Stimulated activated naive CD4-positive, alpha-beta T cell treated with Interleukin-2 at 50 U/mL for 16 hours (primary cell): ENCODE results near the gene GALNT11.
"Not testable (repeated sequence)": the region's sequence is repeated elsewhere in the genome, so short reads cannot be mapped to it uniquely, and the experiment has no call there.

Experiments used
- DNase-seq: peaks from one replicate; lab custom pipeline; 2025; lab: John Stamatoyannopoulos, UW

Gene GALNT11

DNA sequence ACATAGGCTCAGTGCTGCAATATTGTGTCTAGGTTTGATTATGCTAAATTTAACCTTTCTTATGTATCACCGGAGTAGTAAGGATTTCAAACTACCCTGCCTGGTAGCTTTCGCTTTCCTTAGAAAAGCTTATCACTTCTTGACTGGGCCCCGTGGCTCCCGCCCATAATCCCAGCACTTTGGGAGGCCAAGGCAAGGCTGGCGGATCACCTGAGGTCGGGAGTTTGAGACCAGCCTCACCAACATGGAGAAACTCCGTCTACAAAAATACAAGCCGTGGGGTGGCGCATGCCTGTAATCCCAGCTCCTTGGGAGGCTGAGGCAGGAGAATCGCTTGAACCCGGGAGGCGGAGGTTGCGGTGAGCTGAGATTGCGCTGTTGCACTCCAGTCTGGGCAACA is 49.9 kb downstream of the GALNT11 start:
- DNase-seq: not testable (repeated sequence)

DNA sequence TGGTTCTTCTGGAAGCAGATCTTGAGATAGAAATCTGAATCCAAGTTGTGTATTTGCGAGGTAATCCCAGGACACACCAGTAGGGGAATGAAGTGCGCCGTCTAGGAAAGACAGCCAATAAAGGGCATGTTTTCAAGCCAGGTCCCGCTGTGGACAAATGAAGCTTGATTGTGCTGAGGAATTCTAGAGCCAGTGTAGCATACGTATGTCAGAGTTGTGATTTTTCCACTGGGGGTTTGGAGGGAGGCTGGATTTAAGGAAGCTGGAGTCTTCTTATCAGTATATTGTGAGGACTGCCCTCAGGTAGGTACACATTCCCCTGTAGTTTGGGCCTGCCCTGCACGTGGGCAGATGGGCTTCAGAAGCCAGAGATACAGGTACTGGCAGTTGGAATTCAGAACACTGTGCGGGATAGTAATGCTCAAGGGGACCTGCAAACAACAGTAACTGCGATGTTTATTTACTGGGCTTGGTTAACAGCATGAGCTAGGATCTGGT is 50.9 kb downstream of the GALNT11 start:
- no peak for DNase-seq

DNA sequence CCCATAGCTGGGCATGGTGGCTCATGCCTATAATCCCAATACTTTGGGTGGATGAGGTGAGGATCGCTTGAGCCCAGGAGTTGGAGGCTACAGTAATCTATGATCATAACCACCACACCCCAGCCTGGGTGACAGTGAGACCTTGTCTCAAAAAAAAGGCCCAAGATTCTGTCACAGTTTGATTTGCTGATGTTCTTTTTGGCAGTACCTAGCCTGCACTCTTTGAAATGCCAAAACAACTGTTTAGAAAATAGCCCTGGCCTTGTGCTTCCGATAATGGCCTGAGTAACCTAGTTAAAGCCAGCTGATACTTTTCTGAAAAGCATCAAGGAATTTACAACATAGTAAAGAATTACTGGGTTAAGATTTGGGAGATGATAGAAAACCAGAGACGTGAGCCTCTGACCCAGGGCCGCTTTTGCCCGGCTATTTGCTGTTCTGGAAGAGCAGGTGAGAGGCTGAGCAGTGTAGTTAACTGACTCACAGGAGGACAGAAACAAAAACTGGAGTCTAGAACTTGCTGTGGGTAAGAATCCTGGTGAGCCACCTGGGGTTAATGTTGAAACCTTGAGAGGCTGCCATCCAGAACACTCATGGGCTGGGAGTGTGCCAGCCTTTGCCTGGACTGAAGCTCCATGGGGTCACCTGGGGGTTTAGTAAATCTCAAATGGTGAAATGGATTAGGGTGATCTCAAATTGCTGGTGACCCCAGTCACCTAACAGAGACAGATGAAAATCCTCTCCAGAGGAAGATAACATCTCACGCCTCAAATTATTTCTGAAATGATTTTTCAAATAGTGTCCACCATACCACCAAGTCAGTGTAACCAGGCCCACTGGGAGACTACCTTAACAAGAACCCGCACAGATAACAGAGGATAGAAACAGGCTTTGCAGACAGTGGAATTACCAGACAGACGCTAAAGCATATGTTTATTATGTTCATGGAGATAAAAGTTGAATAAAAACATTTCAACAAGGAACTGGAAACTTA is 51.8 kb downstream of the GALNT11 start:
- DNase-seq: no peak

DNA sequence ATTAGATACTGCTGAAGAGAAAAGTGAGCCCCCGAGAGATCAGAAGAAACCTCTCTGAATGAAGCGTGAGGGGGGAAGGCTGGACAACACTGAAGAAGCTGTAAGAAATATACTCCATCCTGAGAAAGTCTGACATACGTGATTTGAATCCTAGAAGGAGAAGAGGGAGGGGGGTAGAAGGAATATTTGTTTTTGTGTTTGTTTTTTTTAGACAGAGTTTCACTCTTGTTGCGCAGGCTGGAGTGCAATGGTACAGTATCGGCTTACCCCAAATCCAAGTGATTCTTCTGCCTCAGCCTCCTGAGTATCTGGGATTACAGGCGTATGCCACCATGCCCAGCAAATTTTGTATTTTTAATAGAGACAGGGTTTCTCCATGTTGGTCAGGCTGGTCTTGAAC is 52.6 kb downstream of the GALNT11 start:
- DNase-seq: no peak

DNA sequence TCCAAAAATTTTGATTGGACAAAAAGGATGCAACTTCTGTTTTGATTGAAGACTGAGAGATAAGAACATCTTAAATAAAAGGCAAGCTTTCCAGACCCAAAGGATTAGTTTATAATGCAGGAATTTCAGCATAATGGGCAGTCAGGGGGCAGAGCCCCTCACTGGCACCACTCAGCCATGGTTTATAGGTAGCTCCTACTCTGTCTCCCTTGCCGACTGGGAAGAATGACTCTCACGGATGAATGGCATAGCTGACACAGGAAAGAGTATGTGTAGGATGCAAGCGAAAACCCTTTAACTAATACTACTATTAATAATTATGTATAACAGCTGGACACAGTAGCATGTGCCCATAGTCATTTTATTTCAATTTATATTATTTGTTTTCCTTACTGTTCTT is 53.3 kb downstream of the GALNT11 start:
- DNase-seq: no peak

DNA sequence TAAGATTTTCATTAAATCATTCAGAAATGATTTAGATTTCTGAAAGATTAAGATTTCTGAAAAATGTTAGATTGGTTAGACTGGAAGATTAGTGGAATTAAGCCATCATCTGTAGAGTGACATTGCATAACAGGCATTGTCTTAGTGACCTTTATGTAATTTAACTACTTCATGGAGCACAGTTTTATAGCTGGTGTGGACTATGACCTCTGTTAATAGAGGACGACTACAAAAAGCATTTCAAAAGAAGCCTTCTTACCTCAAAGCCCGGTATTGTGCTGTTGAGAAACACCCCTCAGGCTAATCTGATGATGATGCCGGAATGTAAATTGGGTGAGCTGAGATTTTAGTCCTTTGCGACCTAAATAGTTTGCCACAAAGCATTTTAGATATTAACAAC is 55.6 kb downstream of the GALNT11 start:
- DNase-seq: no peak

DNA sequence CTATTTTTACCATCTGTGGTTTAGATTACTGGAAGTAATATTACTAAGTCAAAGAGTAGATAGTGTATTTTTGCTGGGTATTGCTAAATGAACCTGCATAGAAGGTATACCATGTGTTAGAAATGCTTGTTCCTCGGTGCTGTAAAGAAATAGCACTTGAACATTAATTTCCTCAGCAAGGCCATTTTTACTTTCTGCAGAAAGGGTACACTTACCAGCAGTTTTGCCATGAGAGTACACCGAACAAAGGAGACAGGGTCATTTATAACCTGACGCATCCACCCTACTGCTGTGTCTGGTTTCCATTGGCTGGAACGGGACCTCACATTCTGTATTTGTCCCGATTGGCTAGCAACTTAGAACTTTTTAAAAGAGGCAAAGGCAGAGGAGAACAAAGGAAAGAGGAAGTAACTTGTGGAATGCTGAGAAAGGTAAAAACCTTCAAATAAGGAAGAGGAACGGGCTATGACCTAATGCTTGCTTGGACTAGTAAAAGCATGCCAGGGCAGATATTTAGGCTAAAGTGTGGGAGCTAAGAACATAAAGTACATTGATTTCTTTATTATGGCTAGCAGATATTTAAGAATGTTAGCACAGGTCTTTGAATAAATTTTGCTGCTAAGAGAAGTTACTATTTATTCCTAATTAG is 56.7 kb downstream of the GALNT11 start:
- DNase-seq: not testable (repeated sequence)

DNA sequence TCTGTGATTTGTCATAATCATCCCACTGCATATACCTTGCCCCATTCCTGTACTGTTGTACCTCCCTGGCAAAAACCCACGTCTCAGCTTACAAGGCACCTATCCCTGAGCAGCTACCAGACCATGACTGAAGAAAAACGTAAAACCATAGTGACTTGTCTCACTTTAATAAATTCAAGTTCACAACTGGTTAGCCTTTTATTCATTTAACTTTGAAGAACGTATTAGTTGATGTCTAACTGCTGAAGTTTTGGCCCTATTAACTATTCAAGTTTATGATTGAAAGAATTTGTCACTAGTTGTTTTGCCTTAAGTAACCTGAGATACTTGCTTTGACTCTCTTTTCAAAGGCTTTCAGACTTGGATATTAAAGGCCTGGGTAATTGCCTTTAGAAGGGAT is 59.7 kb downstream of the GALNT11 start:
- no peak for DNase-seq

DNA sequence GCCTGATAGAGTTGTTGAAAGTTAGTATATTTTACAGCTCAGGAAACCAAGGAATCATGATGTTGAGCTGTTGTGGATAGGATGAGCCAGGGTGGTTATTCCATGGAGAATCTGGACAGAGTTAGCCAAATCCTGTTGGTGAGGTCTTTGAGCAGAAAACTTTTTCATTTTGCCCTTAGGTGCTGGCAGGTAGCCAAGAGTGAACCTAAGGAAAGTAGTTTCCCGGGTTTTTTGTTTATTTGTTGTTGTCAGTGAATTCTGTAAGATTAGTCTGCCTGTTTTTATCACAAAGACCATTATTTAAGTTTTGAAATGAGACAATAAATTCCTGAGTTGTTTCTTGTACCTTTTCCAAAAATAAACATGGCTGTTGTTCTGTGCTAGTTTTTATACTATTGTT is 61.0 kb downstream of the GALNT11 start:
- DNase-seq: no peak

DNA sequence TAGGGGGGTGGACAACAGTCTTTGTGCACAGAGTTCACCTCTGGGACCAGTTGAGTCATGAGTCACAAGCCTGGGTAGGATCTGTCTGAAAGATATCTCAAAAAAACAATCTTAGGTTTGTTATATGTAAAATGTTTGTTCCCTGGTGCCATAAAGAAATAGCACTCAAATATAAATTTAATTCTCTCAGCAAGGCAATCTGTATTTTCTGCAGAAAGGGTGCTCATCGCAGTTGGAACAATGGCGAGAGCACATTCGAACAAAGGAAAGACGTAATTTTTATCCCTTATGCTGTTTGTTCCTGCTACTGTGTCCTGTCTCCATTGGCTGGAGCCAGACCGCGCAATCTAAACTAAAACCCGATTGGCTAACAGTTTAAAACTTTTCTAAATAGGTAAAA is 63.7 kb downstream of the GALNT11 start:
- no peak for DNase-seq

DNA sequence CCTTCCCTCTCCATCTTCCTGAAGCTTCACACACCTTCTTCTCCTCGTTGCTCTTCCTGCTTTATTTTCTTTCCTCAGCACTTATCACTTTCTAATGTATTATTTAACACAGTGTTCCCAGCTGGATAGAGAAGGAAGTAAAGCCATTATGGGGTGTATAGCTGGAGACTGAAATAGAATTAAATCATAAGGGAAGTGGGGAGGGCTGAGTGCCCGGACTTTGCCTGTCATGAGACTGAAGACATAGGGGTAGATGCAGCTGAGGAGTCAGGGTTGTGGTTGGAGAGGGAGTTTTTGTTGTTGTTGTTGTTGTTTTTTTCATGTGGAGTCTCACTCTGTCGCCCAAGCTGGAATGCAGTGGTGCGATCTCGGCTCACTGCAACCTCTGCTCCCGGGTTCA is 65.3 kb downstream of the GALNT11 start:
- DNase-seq: no peak

DNA sequence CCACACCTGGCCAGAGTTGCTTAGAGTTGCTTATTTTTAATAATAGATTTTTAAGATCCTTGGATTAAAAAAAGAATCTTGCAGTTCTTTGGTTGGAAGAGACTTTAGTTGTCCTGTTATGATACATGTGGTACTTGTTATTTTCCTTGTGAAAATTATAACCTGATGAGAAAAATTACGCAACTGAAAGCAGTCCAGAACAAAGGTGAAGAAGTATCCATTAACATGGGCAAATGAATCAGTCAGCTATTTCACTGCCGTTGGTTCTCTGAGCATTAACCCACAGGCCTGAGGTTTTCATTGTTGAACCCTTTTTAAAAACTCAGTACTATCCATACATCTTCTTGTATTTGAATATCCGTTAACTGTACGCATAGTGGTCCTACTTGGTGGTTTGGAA is 68.2 kb downstream of the GALNT11 start:
- no peak for DNase-seq

DNA sequence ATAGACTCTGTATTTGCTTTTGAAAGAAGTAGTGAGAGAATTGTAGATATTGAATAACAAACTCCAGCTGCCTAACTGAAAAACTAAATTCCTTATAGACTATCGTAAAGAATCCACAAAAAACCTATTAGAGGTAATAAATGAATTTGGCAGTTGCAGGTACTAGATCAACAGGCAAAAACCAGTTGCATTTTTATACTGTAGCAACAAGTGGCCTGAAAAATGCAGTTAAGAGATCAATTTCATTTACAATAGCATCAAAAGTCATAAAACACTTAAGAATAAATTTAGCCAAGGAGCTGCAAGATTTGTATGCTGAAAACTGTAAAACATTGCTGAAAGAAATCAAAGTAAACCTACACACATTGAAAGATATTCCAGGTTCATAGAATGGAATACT is 70.3 kb downstream of the GALNT11 start:
- DNase-seq: no peak

DNA sequence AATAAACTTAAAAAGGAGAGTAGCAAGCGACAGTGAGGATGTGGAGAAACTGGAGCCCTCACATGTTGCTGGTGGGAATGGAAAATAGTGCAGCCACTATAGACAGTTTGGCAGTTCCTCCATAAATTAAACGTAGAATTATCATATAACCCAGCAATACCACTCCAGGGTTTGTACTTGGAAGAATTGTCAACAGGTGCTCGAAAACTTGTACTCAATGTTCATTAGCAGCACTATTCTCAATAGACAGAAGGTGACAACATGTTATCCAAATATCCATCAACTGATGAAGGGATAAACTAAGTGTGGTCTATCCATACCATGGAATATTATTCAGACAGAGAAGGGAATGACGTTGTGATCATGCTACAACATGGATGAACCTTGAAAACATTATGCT is 71.9 kb downstream of the GALNT11 start:
- no peak for DNase-seq

DNA sequence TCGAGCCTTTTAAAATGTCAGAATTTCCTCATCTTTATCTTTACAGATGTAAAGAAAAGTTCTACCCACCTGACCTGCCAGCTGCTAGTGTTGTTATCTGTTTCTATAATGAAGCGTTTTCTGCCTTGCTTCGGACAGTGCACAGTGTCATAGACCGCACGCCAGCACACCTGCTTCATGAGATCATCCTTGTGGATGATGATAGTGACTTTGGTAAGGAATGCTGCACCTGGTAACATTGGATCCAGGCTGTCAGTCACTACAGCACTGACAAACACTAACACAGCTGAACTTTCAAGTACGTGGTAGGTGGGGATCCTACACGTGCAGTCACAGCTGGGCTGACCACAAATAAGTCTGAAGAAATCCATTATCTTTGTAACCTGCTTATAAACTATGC is 77.6 kb downstream of the GALNT11 start:
- no peak for DNase-seq

DNA sequence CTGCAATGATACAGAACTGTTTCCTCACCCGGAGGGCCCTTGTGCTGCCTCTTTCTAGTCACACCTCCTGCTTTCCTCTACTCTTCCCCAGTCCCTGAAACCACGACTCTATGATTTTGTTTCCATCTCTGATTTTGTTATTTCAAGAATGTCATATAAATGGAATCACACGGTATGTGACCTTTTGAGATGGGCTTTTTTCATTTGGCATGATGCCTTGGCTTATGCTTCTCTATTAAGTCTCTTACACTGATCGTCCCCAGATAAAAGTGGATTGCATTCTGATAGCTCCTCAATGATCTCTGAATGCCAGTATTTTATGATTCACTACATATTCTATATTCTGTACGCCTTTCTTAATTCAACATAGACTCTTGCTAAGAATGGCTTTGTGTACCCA is 78.2 kb downstream of the GALNT11 start:
- no peak for DNase-seq

DNA sequence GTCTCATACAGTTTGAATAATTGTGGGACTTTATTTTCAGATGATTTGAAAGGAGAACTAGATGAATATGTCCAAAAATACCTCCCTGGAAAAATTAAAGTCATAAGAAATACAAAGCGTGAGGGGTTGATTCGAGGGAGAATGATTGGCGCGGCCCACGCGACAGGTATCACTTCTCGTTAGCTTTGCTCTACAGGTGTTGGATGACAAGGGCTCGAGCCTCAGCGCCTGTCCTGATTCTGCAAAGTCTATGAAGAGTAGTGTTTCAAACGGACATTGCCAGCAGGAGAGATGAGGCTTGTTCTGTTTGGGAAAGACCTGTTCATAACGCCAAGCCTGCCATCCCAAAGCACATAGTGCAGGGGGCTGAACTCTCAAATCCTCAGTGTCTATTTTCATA is 79.7 kb downstream of the GALNT11 start:
- DNase-seq: no peak

DNA sequence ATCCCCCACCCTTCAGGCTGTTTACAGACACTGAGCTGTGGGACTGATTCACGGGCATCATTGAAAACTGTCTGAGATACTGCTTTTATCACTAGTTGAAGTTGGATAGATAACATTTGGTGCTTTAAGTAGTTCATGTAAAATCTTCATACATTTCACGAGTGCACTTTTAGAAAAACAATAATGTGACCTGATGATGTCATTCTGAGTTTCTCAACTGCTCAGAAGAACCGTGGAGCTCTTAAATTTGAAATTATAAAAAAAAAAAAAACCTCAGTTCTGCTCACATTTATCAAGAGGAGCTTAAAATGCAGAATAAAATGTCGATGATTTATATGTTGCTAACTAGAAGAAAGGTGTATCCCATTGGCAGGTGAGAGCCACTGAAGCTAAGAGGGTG is 81.5 kb downstream of the GALNT11 start:
- DNase-seq: no peak

DNA sequence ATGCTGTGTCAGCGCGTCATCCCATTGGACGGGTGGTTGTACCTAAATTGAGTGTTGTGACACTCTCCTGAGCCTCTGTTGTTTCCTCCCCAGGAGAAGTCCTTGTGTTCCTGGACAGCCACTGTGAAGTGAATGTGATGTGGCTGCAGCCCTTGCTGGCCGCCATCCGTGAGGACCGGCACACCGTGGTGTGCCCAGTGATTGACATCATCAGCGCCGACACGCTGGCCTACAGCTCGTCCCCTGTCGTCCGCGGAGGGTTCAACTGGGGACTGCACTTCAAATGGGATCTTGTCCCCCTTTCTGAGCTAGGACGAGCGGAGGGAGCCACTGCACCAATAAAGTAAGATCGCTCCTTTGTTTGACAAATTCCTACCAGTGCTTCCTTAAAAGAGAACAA is 82.5 kb downstream of the GALNT11 start:
- DNase-seq: no peak

DNA sequence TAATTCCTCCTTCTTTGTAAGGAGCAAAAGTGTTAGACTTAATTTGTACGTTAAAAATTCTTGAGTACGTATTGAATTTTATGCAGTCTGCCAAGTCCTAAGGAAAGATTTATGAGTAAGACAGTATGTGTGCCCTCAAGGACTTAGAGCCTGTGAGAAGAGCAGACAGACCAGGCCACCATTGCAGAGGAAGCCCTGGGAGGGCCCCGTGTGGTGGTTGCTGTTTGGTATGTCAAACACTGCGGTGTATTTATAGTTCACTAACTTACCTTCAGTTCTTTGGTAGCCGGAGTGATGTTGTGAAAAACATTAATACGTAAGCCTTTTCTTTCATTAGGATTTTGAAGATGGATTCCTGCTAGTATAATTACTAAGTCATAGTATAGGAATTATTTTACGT is 82.9 kb downstream of the GALNT11 start:
- no peak for DNase-seq

DNA sequence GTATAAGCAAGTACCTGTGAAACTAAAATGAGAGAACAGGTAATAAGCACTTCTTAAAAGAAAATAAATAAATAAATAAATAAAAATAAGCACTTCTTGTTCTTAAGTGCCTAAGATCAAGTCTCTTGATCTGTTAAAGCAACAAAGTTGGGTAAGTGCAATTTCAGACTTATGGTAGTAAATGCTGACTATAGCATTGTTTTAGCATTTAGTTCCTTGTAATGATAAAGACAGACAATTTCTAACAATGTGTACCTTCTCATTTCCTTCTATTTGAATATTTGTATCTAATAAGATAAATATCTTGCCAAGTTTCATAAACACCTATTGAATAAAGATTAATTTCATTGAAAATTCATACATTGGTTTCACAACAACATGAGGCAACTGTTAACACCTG is 87.4 kb downstream of the GALNT11 start:
- DNase-seq: no peak

DNA sequence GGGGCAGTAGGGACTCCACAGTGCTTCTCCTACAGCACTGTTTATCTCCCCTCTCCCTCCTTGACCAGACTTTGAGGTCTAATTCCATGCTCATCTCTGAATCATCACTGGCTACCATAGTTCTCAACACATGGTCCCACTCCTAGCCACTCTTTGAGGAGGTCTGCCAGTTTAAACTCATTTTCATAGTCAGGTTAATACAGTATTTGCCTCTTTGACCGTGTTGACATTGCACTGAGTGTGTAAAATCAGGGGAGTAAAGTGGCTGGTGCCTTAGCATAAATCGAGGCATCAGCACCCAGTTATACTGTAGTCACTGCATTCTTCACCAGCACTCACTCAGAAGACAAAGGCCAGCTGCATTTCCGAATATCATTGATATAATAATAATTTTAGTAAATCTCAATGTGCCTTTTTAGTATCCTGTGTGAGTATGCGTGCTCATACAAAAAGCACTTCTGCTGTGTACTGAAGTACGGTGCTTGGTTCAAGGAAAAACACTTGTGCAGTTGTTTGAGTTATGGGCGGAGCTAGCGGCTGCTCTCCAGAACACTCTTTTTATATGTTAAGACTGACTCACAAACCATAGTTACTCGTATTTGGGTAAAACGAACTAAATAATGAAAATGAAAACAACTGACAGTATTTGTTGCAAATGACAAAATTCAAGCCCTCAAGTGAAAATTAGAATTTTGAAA is 89.7 kb downstream of the GALNT11 start:
- DNase-seq: no peak

DNA sequence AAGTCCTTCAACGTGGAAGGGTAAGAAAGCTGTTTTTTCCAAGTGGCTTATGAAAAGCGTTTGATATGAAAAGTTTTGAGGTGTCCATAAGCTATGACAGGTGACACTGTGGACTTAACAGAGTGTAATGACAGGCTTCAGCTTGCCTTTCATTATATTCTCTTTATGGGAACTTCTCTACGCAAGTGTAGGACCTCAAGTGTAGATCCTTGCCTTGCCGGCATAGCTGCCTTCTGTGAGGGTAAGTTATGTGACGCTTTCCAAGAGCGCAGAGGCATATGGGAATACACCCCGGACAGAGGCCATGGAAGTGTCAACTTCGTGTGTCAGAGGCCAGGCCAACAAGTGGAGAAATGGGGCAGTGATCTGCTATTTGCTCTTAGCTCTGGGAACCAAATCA is 91.9 kb downstream of the GALNT11 start:
- DNase-seq: no peak
